ENCODE results near the gene SWI5.
"Not testable (repeated sequence)": the region's sequence is repeated elsewhere in the genome, so short reads cannot be mapped to it uniquely, and the experiment has no call there.

The SWI5 gene

DNA sequence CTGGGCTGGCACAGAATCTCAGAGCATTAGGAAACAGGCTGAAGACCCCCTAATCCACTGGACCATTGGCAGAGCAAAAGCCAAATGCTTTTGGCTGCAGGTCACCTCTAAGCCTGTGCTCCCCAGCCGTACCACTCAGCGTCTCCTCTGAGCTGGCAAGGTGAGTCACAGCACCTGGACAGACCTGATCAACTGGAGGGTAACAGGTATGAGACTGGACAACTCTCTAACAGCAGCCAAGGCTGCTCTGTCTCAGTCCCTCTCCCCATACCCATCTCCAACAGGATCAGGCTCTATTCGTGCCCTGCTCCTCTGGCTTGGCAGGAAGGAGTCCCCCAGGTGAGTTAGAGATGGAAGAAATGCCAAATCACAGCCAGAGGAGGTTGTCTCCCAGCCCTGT is 5.0 kb upstream of the SWI5 start:
- Histone ChIP-seq H3K4me1 (ENCODE audit: control insufficient read depth, insufficient read depth, low read length) (peaks cover 10% of the 10 kb centered on the region), H3K9ac (ENCODE audit: low read depth, low read length) (no peak overlapping the region), H3K4me2 (ENCODE audit: low read length) (no peak overlapping the region), H3K9me3 (replicated peaks; ENCODE audit: low read length) (no peaks in the 10 kb centered on the region), H3K4me3 (ENCODE audit: low read length) (no peak overlapping the region), H3K27me3 (ENCODE audit: control insufficient read depth, insufficient read depth, low read length) (no peaks in the 10 kb centered on the region), H3K36me3 (ENCODE audit: insufficient read depth, low read length) (peaks cover 67% of the 10 kb centered on the region)

DNA sequence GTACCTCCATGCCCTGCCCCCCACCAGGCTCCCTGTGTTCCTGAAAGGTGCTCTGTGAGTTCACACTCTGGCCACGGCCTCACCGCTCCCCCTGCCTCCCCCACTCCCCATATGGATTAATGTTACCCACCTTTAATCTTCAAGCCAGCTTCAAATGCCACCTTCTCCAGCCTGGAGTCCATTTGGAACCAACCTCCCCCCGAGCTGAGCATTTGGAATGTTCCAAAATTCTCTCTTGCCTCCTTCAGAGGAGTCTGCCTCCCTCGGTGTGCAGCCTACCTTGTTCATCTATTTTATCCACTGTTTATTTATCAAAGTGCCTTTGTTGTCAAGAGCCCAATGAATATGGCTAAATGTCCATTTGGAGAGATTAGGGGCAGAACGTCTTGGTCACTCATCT is 4.6 kb upstream of the SWI5 start:
- no peak overlapping the region for H3K9ac ChIP-seq (ENCODE audit: low read depth, low read length)
- H3K4me2 ChIP-seq (ENCODE audit: low read length) = no peak overlapping the region
- H3K4me3 ChIP-seq (ENCODE audit: low read length) = no peak overlapping the region
- H3K27me3 ChIP-seq (ENCODE audit: control insufficient read depth, insufficient read depth, low read length) = no peaks in the 10 kb centered on the region
- H3K9me3 ChIP-seq (replicated peaks; ENCODE audit: low read length) = no peaks in the 10 kb centered on the region
- peaks cover 10% of the 10 kb centered on the region for H3K4me1 ChIP-seq (ENCODE audit: control insufficient read depth, insufficient read depth, low read length)
- peaks cover 63% of the 10 kb centered on the region for H3K36me3 ChIP-seq (ENCODE audit: insufficient read depth, low read length)

DNA sequence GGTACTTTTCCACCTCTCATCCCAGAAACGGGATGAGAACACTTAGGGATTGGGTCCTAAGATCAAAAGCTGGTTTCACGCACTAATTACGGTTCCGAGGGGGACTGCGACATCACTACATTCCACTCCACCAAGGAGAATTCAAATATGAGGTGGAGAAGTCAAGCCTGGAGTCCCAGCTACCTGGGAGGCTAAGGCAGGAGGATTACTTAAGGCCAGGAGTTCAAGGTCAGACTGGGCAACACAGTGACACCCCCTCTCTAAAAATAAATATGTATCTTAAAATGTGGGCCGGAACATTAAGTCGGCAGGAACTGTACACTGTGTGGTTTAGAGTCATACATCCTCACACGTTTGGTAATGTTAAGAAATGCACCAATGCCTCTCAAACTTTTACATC is 1.8 kb upstream of the SWI5 start:
- H3K36me3 ChIP-seq (ENCODE audit: insufficient read depth, low read length) = peaks cover 37% of the 10 kb centered on the region
- peaks cover 18% of the 10 kb centered on the region for H3K4me1 ChIP-seq (ENCODE audit: control insufficient read depth, insufficient read depth, low read length)
- peak overlapping the region; percentile 85 for H3K4me3 ChIP-seq (ENCODE audit: low read length)
- peak overlapping the region; percentile 99 for H3K9ac ChIP-seq (ENCODE audit: low read depth, low read length)
- no peaks in the 10 kb centered on the region for H3K27me3 ChIP-seq (ENCODE audit: control insufficient read depth, insufficient read depth, low read length)
- H3K9me3 ChIP-seq (replicated peaks; ENCODE audit: low read length) = no peaks in the 10 kb centered on the region
- peak overlapping the region; percentile 98 for H3K4me2 ChIP-seq (ENCODE audit: low read length)

DNA sequence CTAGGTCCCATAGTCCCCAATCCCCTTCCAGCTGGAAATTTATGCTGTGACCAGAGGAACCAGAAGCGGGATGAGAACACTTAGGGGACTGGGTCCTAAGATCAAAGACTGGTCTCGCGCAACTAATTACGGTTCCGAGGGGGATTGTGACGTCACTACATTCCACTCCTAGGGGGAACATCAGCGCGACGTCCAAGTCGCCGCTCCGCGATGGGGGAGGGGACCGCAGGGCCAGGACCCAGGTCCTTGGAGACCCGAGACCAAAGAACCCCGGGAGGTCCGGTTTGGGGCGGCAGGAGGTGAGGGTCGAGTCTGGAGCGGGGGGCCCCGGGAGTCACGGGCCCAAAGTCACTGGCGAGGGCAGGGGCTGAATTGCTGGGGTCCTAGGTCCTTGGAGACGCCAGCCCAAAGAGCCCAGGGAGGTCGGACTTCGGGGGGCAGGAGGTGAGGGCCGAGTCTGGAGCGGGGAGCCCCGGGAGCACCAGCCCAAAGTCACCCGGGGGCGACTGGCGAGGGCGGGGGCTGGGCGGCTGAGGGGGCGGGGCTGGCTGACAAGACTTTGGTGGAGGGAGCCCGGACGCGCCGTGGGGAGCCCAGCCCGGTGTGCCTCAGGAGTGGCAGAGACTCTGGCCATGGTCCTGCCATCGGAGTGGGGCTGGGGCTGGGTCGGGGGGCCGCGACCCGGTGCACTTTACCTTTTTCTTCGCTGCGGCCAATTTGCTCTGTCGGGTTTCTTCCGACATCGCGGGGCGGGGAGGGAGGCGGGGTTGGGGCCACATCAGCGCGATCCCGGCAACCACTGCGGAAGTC is 673 bp upstream of the SWI5 start, which contains the start of gene GOLGA2:
Gene GOLGA2 (minus strand): TSS at position 810 of the 810 bp plus-strand sequence. CDS start 31 bp downstream, at position 779.
- peak within 1 kb of the TSS; percentile 99 for H3K9ac ChIP-seq (ENCODE audit: low read depth, low read length)

DNA sequence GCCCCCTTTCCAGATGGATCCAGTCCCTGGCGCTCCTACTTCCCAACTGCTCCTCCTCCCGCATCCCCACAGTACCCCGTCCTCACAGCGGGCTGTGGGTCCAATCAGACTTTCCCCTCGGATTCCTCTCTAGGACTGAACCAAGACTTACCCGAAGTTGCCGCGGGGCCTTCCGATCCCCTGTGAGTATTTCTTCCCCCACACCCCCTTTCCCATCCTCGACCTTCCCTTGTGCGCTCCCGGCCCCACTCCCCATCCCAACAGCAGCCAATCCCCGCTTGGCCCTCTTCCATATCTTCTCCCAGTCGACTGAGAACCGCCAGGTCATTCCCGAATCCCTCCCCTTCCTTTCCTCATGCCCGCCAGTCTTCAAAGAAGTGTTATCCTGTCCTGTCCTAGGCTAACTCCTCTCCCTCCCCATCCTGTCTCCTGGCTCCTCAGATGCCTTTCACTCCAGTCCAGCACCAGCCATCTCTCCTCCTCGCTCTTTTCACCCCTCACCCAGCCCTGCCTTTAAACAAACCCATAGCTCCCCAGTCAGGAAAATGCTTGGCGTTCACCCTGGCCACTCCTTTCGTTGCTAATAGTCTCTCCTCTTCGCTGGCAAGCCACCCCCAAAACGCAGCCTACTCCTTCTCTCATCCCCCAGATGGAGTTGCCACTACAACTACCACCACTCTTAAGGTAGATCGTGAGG is 646 bp downstream of the SWI5 start:
- peaks cover 18% of the 10 kb centered on the region for H3K4me1 ChIP-seq (ENCODE audit: control insufficient read depth, insufficient read depth, low read length)
- H3K9ac ChIP-seq (ENCODE audit: low read depth, low read length) = peak overlapping the region; percentile 93
- peak overlapping the region; percentile 90 for H3K4me3 ChIP-seq (ENCODE audit: low read length)
- H3K9me3 ChIP-seq (replicated peaks; ENCODE audit: low read length) = no peaks in the 10 kb centered on the region
- H3K27me3 ChIP-seq (ENCODE audit: control insufficient read depth, insufficient read depth, low read length) = no peaks in the 10 kb centered on the region
- peak overlapping the region; percentile 97 for H3K4me2 ChIP-seq (ENCODE audit: low read length)
- H3K36me3 ChIP-seq (ENCODE audit: insufficient read depth, low read length) = peaks cover 17% of the 10 kb centered on the region

More for the DNA sequence above, 673 bp upstream of the SWI5 start, which contains the start of gene GOLGA2:
- H3K36me3 ChIP-seq (ENCODE audit: insufficient read depth, low read length) = peaks cover 28% of the 10 kb centered on the region
- peak within 1 kb of the TSS; percentile 90 for H3K4me3 ChIP-seq (ENCODE audit: low read length)
- H3K27me3 ChIP-seq (ENCODE audit: control insufficient read depth, insufficient read depth, low read length) = no peaks in the 10 kb centered on the region
- peaks cover 18% of the 10 kb centered on the region for H3K4me1 ChIP-seq (ENCODE audit: control insufficient read depth, insufficient read depth, low read length)
- no peaks in the 10 kb centered on the region for H3K9me3 ChIP-seq (replicated peaks; ENCODE audit: low read length)
- H3K4me2 ChIP-seq (ENCODE audit: low read length) = peak within 1 kb of the TSS; percentile 98

DNA sequence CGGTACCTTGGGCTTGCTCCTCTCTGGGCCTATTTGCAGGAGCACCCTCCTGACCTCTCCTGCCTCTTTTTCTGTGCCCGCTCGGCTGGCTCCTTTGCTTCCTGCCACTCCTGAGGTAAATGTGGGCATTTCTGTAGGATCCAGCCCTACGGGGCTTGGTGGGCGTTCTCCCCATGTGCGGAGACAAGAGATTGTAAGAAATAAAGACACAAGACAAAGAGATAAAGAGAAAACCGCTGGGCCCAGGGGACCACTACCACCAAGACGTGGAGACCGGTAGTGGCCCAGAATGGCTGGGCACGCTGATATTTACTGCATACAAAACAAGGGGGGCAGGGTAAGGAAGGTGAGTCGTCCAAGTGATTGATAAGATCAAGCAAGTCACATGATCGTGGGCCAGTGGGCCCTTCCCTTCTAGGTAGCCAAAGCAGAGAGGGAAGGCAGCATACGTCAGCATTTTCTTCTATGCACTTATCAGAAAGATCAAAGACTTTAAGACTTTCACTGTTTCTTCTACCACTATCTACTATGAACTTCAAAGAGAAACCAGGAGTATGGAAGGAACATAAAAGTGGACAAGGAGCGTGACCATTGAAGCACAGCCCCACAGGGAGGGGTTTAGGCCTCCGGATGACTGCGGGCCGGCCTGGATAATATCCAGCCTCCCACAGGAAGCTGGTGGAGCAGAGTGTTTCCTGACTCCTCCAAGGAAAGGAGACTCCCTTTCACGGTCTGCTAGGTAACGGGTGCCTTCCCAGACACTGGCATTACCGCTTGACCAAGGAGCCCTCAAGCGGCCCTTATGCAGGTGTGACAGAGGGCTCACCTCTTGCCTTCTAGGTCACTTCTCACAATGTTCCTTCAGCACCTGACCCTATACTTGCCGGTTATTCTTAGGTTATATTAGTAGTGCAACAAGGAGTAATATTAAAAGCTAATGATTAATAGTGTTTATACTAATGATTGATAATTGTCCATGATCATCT is 3.3 kb downstream of the SWI5 start:
- not testable (repeated sequence) for H3K9ac ChIP-seq (ENCODE audit: low read depth, low read length); H3K4me2 ChIP-seq (ENCODE audit: low read length); H3K36me3 ChIP-seq (ENCODE audit: insufficient read depth, low read length); H3K27me3 ChIP-seq (ENCODE audit: control insufficient read depth, insufficient read depth, low read length); H3K9me3 ChIP-seq (replicated peaks; ENCODE audit: low read length); H3K4me3 ChIP-seq (ENCODE audit: low read length)
- peaks cover 12% of the 10 kb centered on the region for H3K4me1 ChIP-seq (ENCODE audit: control insufficient read depth, insufficient read depth, low read length)

DNA sequence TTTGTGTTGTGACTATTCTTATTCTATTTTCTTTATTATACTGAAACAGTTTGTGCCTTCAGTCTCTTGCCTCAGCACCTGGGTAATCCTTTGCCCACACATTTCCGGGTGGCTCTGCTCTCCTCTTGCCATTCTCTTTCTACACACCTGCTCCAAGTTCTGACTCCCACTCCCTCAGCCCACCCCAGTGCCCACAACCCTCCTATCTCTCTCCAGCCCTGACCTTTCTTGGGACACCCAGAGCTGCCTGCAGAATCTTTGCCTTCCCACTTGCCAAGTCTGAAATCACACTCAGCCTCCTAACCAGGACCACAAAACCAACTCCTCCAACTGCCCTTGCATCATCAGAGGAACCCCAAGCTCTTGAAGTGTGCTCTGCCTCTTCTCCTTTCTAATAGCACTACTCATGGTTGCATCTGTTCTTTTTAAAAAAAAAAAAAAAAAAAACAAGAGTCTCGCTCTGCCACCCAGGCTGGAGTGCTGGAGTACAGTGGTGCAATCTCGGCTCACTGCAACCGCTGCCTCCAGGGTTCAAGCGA is 4.1 kb downstream of the SWI5 start:
- no peak overlapping the region for H3K4me2 ChIP-seq (ENCODE audit: low read length)
- H3K4me3 ChIP-seq (ENCODE audit: low read length) = no peak overlapping the region

DNA sequence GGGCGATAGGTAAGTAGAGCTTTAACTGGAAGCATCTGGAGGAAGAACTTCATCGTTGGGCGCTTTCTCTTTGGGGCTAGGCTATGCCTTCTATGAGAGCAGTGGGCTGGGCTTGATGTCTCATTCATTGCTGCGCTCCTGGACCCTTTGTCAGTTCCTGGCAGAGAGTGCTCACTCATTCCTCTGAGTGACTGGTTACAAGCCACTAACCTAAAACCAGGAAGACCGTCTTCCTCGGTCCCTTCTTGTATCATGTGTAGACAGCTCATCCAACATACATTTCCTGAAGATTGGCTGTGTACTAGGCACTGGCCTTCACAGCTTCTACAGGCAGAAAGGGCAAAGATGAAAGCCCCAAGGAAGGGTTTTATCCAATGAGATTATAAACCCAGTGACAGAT is 6.4 kb downstream of the SWI5 start:
- H3K9me3 ChIP-seq (replicated peaks; ENCODE audit: low read length) = no peaks in the 10 kb centered on the region
- H3K9ac ChIP-seq (ENCODE audit: low read depth, low read length) = no peak overlapping the region
- peaks cover under 1% of the 10 kb centered on the region for H3K4me1 ChIP-seq (ENCODE audit: control insufficient read depth, insufficient read depth, low read length)
- no peak overlapping the region for H3K4me3 ChIP-seq (ENCODE audit: low read length)
- no peaks in the 10 kb centered on the region for H3K27me3 ChIP-seq (ENCODE audit: control insufficient read depth, insufficient read depth, low read length)
- H3K36me3 ChIP-seq (ENCODE audit: insufficient read depth, low read length) = peaks cover 11% of the 10 kb centered on the region
- no peak overlapping the region for H3K4me2 ChIP-seq (ENCODE audit: low read length)

More for the DNA sequence above, 4.1 kb downstream of the SWI5 start:
- no peaks in the 10 kb centered on the region for H3K36me3 ChIP-seq (ENCODE audit: insufficient read depth, low read length)
- H3K9me3 ChIP-seq (replicated peaks; ENCODE audit: low read length) = no peaks in the 10 kb centered on the region
- H3K27me3 ChIP-seq (ENCODE audit: control insufficient read depth, insufficient read depth, low read length) = no peaks in the 10 kb centered on the region
- peaks cover 8% of the 10 kb centered on the region for H3K4me1 ChIP-seq (ENCODE audit: control insufficient read depth, insufficient read depth, low read length)
- H3K9ac ChIP-seq (ENCODE audit: low read depth, low read length) = no peak overlapping the region

DNA sequence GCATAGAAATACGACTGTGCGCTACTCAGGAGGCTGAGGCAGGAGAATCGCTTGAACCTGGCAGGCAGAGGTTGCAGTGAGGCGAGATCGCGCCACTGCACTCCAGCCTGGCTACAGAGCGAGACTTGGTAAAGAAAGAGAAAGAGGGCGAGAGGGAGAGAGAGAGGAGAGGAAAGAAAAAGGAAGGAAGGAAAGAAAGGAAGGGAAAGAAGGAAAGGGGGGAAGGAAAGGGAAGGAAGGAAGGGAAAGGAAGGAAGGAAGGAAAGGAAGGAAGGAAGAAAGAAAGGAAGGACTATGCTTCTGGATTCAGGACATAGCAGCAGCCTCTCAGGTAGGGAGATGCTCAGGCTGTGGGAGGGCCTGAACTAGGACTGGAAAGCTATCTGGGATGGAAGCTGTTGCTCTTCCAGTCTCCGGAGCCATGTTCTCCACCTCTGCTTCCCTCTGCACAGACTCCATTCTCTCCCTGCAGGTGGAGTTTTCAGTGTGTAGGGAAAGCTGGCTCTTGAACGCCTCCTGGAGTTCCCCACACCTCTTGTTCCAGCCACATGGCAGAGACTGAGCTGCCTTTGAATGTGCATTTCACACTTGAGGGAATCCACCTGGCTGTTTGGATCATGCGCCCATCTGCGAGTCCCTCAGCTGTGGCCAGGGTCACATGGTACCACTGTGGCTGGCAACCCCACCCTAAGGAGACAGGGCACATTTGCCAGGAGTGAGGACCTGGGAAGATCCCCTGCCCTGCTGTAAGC is 9.1 kb downstream of the SWI5 start:
- H3K4me1 ChIP-seq (ENCODE audit: control insufficient read depth, insufficient read depth, low read length) = no peaks in the 10 kb centered on the region
- no peak overlapping the region for H3K9ac ChIP-seq (ENCODE audit: low read depth, low read length)
- H3K36me3 ChIP-seq (ENCODE audit: insufficient read depth, low read length) = peaks cover 18% of the 10 kb centered on the region
- no peak overlapping the region for H3K4me3 ChIP-seq (ENCODE audit: low read length)
- H3K27me3 ChIP-seq (ENCODE audit: control insufficient read depth, insufficient read depth, low read length) = no peaks in the 10 kb centered on the region
- H3K9me3 ChIP-seq (replicated peaks; ENCODE audit: low read length) = no peaks in the 10 kb centered on the region
- H3K4me2 ChIP-seq (ENCODE audit: low read length) = no peak overlapping the region

DNA sequence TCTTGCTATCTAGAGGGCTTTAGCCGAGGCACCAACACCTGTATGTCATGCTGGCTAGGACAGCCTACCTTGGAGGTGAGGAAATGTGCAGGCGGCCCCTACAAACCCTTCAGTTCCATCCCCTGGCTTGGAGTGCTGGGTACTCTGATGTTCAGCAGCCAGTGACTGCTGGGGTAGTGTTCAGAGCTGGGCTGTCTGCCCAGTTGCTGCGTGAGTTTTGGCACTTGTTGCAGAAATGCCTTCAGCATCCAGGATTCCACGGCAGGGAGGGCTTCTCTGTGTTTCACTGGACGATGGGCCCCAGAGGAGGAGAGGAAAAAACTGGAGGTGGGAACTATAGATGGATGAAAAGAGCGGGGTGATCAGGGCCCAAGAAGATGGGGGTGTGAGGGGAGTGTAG is 10.4 kb downstream of the SWI5 start:
- H3K9ac ChIP-seq (ENCODE audit: low read depth, low read length) = no peak overlapping the region
- no peaks in the 10 kb centered on the region for H3K27me3 ChIP-seq (ENCODE audit: control insufficient read depth, insufficient read depth, low read length)
- no peaks in the 10 kb centered on the region for H3K4me1 ChIP-seq (ENCODE audit: control insufficient read depth, insufficient read depth, low read length)
- no peaks in the 10 kb centered on the region for H3K9me3 ChIP-seq (replicated peaks; ENCODE audit: low read length)
- H3K4me2 ChIP-seq (ENCODE audit: low read length) = no peak overlapping the region
- no peak overlapping the region for H3K4me3 ChIP-seq (ENCODE audit: low read length)
- peaks cover 18% of the 10 kb centered on the region for H3K36me3 ChIP-seq (ENCODE audit: insufficient read depth, low read length)
